Body of pancreas (tissue), 4 donors: Measurements from ENCODE around the gene TSPYL1.

Experiments
- POLR2A ChIP-seq, 3 donors: fragments of 450-650 bp; IDR thresholded peaks; one replicate each; pipeline ENCODE4 v1.6.1; 2016; ENCODE audit warnings: antibody characterized with exemption in 3 of 3, mild to moderate bottlenecking in 2 of 3
- TF ChIP-seq, protein P1 (sequence below), 7 experiments: fragments of 450-650 bp in 4 of 7; fragments of 200-600 bp in 3 of 7; sonication (generic) in 3 of 7; IDR thresholded peaks; one replicate each; pipeline ENCODE4 v1.5.1; 2016 to 2019; ENCODE audit warnings: antibody characterized with exemption in 7 of 7

DNA sequence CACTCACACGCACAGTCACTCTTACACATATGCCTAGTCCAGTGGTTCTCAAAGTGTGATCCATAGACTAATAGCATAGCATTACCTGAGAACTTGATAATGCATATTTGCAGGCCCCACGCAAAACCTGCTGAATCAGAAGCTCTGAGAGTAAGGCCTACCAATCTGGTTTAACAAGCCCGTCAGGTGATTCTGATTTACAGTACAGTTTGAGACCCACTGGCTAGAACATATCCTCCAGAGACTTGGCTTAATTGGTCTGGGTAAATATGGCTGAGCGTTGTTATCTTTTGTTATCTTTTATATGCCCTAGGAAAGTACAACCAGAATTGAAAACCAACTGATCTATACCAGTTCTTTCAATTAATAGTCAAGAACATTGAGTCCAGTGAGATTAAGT is 35.4 kb downstream of the TSPYL1 start:
- TF ChIP-seq, protein P1, sequence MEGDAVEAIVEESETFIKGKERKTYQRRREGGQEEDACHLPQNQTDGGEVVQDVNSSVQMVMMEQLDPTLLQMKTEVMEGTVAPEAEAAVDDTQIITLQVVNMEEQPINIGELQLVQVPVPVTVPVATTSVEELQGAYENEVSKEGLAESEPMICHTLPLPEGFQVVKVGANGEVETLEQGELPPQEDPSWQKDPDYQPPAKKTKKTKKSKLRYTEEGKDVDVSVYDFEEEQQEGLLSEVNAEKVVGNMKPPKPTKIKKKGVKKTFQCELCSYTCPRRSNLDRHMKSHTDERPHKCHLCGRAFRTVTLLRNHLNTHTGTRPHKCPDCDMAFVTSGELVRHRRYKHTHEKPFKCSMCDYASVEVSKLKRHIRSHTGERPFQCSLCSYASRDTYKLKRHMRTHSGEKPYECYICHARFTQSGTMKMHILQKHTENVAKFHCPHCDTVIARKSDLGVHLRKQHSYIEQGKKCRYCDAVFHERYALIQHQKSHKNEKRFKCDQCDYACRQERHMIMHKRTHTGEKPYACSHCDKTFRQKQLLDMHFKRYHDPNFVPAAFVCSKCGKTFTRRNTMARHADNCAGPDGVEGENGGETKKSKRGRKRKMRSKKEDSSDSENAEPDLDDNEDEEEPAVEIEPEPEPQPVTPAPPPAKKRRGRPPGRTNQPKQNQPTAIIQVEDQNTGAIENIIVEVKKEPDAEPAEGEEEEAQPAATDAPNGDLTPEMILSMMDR (IDR thresholded peaks at IDR 0.05) = no peak
- TF ChIP-seq POLR2A (IDR thresholded peaks at IDR 0.05) = no peak
